HEK293 (cell line): ENCODE data around the gene MYO5B.
"Not testable (repeated sequence)": the region's sequence is repeated elsewhere in the genome, so short reads cannot be mapped to it uniquely, and the experiment has no call there.

Source experiments
- CTCF ChIP-seq: fragments of 450-650 bp; formaldehyde crosslinking; IDR thresholded peaks from 2 replicates; pipeline ENCODE4 v1.5.1; 2016; ENCODE audit warnings: missing biosample characterization, missing genetic modification characterization
- GLIS2 ChIP-seq: fragments of 450-650 bp; formaldehyde crosslinking; IDR thresholded peaks from 2 replicates; pipeline ENCODE4 v1.5.1; 2016; ENCODE audit warnings: missing biosample characterization, missing genetic modification characterization
- PRDM4 ChIP-seq: fragments of 450-650 bp; formaldehyde crosslinking; IDR thresholded peaks from 2 replicates; pipeline ENCODE4 v1.5.1; 2017; ENCODE audit warnings: missing biosample characterization, missing genetic modification characterization
- YY1 ChIP-seq: fragments of 450-650 bp; formaldehyde crosslinking; IDR thresholded peaks from 2 replicates; pipeline ENCODE4 v1.5.1; 2018; ENCODE audit warnings: missing biosample characterization, missing genetic modification characterization
- ZBTB21 ChIP-seq: fragments of 450-650 bp; formaldehyde crosslinking; IDR thresholded peaks from 2 replicates; pipeline ENCODE4 v1.5.1; 2017; ENCODE audit warnings: missing biosample characterization, missing genetic modification characterization
- ZNF121 ChIP-seq: fragments of 450-650 bp; formaldehyde crosslinking; IDR thresholded peaks from 2 replicates; pipeline ENCODE4 v1.5.1; 2016; ENCODE audit warnings: missing biosample characterization, missing genetic modification characterization
- ZNF211 ChIP-seq: fragments of 450-650 bp; formaldehyde crosslinking; IDR thresholded peaks from 2 replicates; pipeline ENCODE4 v1.5.1; 2016; ENCODE audit warnings: low read depth, missing biosample characterization, missing genetic modification characterization
- ZNF335 ChIP-seq: fragments of 450-650 bp; formaldehyde crosslinking; conservative IDR thresholded peaks from 2 replicates; pipeline ENCODE4 v1.5.1; 2016; ENCODE audit warnings: missing biosample characterization, missing genetic modification characterization
- ZNF776 ChIP-seq: fragments of 450-650 bp; formaldehyde crosslinking; IDR thresholded peaks from 2 replicates; pipeline ENCODE4 v1.5.0; 2017; ENCODE audit warnings: missing biosample characterization, missing genetic modification characterization, borderline replicate concordance
- ZSCAN23 ChIP-seq: fragments of 450-650 bp; formaldehyde crosslinking; IDR thresholded peaks from 2 replicates; pipeline ENCODE4 v1.5.1; 2016; ENCODE audit warnings: missing biosample characterization, missing genetic modification characterization

DNA sequence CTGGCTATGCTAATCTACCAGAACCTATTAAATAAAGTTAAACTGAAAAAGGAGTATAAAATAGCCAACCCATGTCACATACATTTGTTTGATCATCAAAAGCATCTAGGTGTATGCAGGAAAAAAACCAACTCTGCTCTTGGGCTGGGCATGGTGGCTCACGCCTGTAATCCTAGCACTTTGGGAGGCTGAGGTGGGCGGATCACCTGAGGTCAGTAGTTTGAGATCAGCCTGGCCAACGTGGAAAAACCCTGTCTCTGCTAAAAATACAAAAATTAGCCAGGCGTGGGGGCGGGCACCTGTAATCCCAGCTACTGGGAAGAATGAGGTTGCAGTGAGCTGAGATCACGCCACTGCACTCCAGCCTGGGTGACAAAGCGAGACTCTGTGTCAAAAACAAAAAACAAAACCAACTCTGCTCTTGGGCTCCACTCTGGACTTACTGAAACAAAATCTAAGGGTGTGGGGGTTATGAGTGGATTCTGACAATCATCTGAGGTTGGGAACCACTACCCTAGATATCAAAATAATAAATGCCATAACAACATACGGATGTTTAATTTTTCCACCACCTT lies 405.3 kb downstream of the MYO5B start:
- TF ChIP-seq YY1 (tag by site-specific recombination); GLIS2; ZNF335 (tag by site-specific recombination); ZSCAN23; ZBTB21 (tag by site-specific recombination); CTCF (tag by site-specific recombination); ZNF776 (tag by site-specific recombination); PRDM4 (tag by site-specific recombination); ZNF121 (tag by site-specific recombination); ZNF211 (tag by site-specific recombination): not testable (repeated sequence)
